ENCODE measurements around the gene HYAL4.

Gene HYAL4

DNA sequence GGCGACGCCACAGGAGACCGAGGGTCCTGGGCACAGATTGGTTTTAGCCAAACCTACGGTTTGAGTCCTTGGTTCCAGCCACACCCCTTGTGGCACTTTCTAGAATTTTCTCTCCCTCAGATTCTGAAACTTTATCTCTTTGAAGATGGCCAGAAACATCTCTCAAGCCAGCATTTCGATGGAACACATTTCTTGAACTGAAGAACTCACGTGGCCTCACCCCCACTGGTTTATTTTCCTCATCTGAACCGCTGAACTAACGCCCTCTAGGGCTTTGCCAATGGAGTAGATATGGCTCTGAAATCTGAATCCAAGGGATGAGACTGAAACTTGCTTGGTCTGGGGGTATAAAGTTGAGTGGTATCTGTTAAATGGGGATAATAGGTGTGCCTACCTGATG is 73.3 kb downstream of the HYAL4 start:
- POLR2A ChIA-PET, result no interaction called here
- no peak overlapping the region for H3K4me3 ChIP-seq (ENCODE audit: low read depth, low read length)
- CTCF ChIA-PET, result no interaction called here
- DNase-seq (ENCODE audit: low read depth, low spot score), result no peak
- TF ChIP-seq, protein P1, sequence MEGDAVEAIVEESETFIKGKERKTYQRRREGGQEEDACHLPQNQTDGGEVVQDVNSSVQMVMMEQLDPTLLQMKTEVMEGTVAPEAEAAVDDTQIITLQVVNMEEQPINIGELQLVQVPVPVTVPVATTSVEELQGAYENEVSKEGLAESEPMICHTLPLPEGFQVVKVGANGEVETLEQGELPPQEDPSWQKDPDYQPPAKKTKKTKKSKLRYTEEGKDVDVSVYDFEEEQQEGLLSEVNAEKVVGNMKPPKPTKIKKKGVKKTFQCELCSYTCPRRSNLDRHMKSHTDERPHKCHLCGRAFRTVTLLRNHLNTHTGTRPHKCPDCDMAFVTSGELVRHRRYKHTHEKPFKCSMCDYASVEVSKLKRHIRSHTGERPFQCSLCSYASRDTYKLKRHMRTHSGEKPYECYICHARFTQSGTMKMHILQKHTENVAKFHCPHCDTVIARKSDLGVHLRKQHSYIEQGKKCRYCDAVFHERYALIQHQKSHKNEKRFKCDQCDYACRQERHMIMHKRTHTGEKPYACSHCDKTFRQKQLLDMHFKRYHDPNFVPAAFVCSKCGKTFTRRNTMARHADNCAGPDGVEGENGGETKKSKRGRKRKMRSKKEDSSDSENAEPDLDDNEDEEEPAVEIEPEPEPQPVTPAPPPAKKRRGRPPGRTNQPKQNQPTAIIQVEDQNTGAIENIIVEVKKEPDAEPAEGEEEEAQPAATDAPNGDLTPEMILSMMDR (IDR thresholded peaks at IDR 0.05; ENCODE audit: insufficient read depth, low read length, missing control alignments), result no peak

DNA sequence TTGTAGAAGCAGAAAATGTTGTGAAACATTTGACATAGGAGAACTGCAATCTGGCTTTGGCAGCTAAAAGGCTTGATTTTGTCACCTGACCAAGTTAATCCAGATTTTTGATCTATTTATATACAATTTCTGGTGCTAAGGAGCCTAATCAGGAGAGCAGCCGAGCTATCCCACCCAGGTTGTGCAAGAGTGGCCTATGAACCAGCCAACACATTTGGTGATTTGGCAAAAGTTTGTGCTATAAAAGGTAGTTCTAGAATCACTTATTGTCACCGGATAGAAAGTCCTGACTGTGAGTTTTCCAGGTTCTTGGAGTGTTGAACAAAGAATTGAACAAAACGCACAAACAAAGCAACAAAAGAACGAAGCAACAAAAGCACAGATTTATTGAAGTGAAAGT is 78.6 kb downstream of the HYAL4 start:
- no peak for DNase-seq (ENCODE audit: low read depth, low spot score)
- CTCF ChIA-PET, result no interaction called here
- TF ChIP-seq, protein P1 (IDR thresholded peaks at IDR 0.05; ENCODE audit: insufficient read depth, low read length, missing control alignments), result no peak
- H3K4me3 ChIP-seq (ENCODE audit: low read depth, low read length), result no peak overlapping the region
- POLR2A ChIA-PET, result no interaction called here

DNA sequence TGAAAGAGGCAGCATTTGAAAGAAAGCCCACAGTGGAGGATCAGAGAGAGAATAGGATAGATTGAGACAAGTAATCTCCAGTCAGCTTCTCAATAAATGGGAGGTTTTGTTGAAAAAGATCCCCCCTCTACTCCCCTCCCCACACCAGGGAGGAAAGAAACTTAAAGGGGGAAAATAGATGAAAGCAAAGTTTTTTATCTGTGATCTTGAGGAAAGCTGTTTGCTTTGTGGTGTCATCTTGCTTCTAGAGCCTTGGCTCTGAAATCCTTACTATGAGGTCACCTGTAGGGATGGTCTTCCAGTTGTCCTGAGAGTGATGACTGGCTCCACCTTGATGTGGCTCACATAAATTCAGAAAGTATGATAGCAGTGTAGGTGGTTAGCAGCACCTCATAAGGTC is 80.0 kb downstream of the HYAL4 start, which contains the start of gene SPAM1:
TSS of gene SPAM1 (plus strand) at position 301 of the 400 bp plus-strand sequence. CDS start 28,330 bp downstream, outside the sequence.
- CTCF ChIA-PET, result no interaction called here
- no peak for DNase-seq (ENCODE audit: low read depth, low spot score)
- H3K4me3 ChIP-seq (ENCODE audit: low read depth, low read length), result no peak within 1 kb of the TSS
- TF ChIP-seq, protein P1 (IDR thresholded peaks at IDR 0.05; ENCODE audit: insufficient read depth, low read length, missing control alignments), result no peak
- POLR2A ChIA-PET, result no interaction called here
